Myocyte (in vitro differentiated cells): ENCODE results near the gene ACAN. TPM values are rescaled to one million over a fixed set of nuclear protein-coding genes. Genes with fewer than 3 reads are reported as not detected.
A peak's percentile ranks its signal among the peaks of the same experiment; 100 is the strongest.

Experiments used
- DNase-seq: peaks from one replicate; pipeline ENCODE4 v3.0.0-alpha.2; 2012; ENCODE audit warnings: low read depth
- total RNA-seq: library from RNA; depleted of rRNA; stranded (reverse); fragments of >200 nt; gene quantifications from 2 replicates; pipeline ENCODE4 v1.2.3, GENCODE V29; 2014

The ACAN gene
- total RNA-seq, 1 donor from 2014 or later, result 0.08 TPM

GRCh38 chr15:88876573-88876972, 73.3 kb downstream of the ACAN start:
- DNase-seq, result no peak

- no peak for DNase-seq
These were observed 74.2 kb downstream of the ACAN start for GRCh38 chr15:88877415-88877814.

- DNase-seq, result no peak
These were observed 74.7 kb downstream of the ACAN start for GRCh38 chr15:88877906-88878305.

GRCh38 chr15:88878720-88879184, 75.5 kb downstream of the ACAN start:
- DNase-seq, result peak; percentile 57

- DNase-seq, result no peak
These were observed 77.9 kb downstream of the ACAN start for GRCh38 chr15:88880944-88881740.

- DNase-seq, result peak; percentile 87
These were observed 78.5 kb downstream of the ACAN start for GRCh38 chr15:88881775-88882174.

- peak; percentile 43 for DNase-seq
These were observed 79.5 kb downstream of the ACAN start for GRCh38 chr15:88882785-88883184.

GRCh38 chr15:88887068-88887580, 83.9 kb downstream of the ACAN start:
- no peak for DNase-seq

- no peak for DNase-seq
These were observed 85.5 kb downstream of the ACAN start for GRCh38 chr15:88888719-88889118.

GRCh38 chr15:88890495-88890894, 87.3 kb downstream of the ACAN start:
- peak; percentile 84 for DNase-seq

- no peak for DNase-seq
These were observed 88.5 kb downstream of the ACAN start for GRCh38 chr15:88891540-88892254.

GRCh38 chr15:88894348-88894818, 91.1 kb downstream of the ACAN start:
- DNase-seq, result no peak

GRCh38 chr15:88894819-88895767, 91.9 kb downstream of the ACAN start, which contains the start of gene HAPLN3:
TSS of gene HAPLN3 (minus strand) at chr15:88895544. CDS start at chr15:88887298, 8,246 bp downstream.
- DNase-seq, result peak; percentile 31

- no peak for DNase-seq
These were observed 93.2 kb downstream of the ACAN start for GRCh38 chr15:88896333-88897033.

GRCh38 chr15:88897142-88897455, 93.9 kb downstream of the ACAN start:
- DNase-seq, result no peak

GRCh38 chr15:88897456-88898194, 94.4 kb downstream of the ACAN start:
- DNase-seq, result peak; percentile 89

- no peak for DNase-seq
These were observed 95.5 kb downstream of the ACAN start for GRCh38 chr15:88898736-88899135.

- DNase-seq, result no peak
These were observed 96.0 kb downstream of the ACAN start for GRCh38 chr15:88899251-88899650.

- DNase-seq, result peak; percentile 82
These were observed 97.2 kb downstream of the ACAN start for GRCh38 chr15:88900309-88900981.
